H9 (cell line): ENCODE results near the gene MYO3A. TPM values are rescaled to one million over a fixed set of nuclear protein-coding genes. Genes with fewer than 3 reads are reported as not detected.

Source experiments
- DNase-seq: peaks from one replicate; pipeline ENCODE4 v3.0.0-alpha.2; 2017
- H2AFZ ChIP-seq: one replicate; pipeline ENCODE4 v1.6.1; 2013; ENCODE audit warnings: mild to moderate bottlenecking, low read length, control low read depth, moderate library complexity
- H2AK5ac ChIP-seq: 2 replicates; pipeline ENCODE4 v1.6.1; 2013; ENCODE audit warnings: low read length, control low read depth, mixed read lengths; ENCODE audit not compliant: insufficient read length
- H2BK120ac ChIP-seq: one replicate; pipeline ENCODE4 v1.6.1; 2013; ENCODE audit warnings: low read depth, mild to moderate bottlenecking, low read length, control low read depth, inconsistent platforms; ENCODE audit not compliant: poor library complexity, severe bottlenecking
- H2BK12ac ChIP-seq: 2 replicates; pipeline ENCODE4 v1.6.1; 2013; ENCODE audit warnings: low read length, control low read depth, mixed read lengths, low read depth; ENCODE audit not compliant: insufficient read length
- H2BK15ac ChIP-seq: 2 replicates; pipeline ENCODE4 v1.6.1; 2013; ENCODE audit warnings: low read depth, low read length, control low read depth
- H2BK20ac ChIP-seq: one replicate; pipeline ENCODE4 v1.6.1; 2013; ENCODE audit warnings: low read depth, mild to moderate bottlenecking, low read length, control low read depth, inconsistent platforms; ENCODE audit not compliant: poor library complexity, severe bottlenecking
- H2BK5ac ChIP-seq: 2 replicates; pipeline ENCODE4 v1.6.1; 2013; ENCODE audit warnings: low read length, control low read depth, mixed read lengths; ENCODE audit not compliant: insufficient read length
- H3K14ac ChIP-seq: 2 replicates; pipeline ENCODE4 v1.6.1; 2013; ENCODE audit warnings: low read length, control low read depth; ENCODE audit not compliant: insufficient read depth
- H3K18ac ChIP-seq: 2 replicates; pipeline ENCODE4 v1.6.1; 2013; ENCODE audit warnings: low read depth, mild to moderate bottlenecking, mixed read lengths, low read length, control low read depth; ENCODE audit not compliant: insufficient read length
- H3K23ac ChIP-seq: 2 replicates; pipeline ENCODE4 v1.6.1; 2013; ENCODE audit warnings: low read length, control low read depth, mixed read lengths, low read depth; ENCODE audit not compliant: insufficient read length
- H3K23me2 ChIP-seq: 2 replicates; pipeline ENCODE4 v1.6.1; 2013; ENCODE audit warnings: low read depth, mild to moderate bottlenecking, mixed read lengths, low read length, control low read depth; ENCODE audit not compliant: insufficient read length, poor library complexity, severe bottlenecking
- H3K27ac ChIP-seq: 2 replicates; pipeline ENCODE4 v1.5.1; 2013; ENCODE audit warnings: low read length, control low read depth, mixed read lengths, low read depth; ENCODE audit not compliant: insufficient read length
- H3K27me3 ChIP-seq: 2 replicates; pipeline ENCODE4 v1.6.1; 2013; ENCODE audit warnings: low read length, control low read depth, inconsistent platforms; ENCODE audit not compliant: insufficient read depth
- H3K4ac ChIP-seq: 2 replicates; pipeline ENCODE4 v1.6.1; 2013; ENCODE audit warnings: low read depth, mild to moderate bottlenecking, control low read depth, inconsistent platforms, low read length, moderate library complexity
- H3K4me1 ChIP-seq: 2 replicates; pipeline ENCODE4 v1.6.1; 2013; ENCODE audit warnings: low read length, control low read depth, inconsistent platforms; ENCODE audit not compliant: insufficient read depth
- H3K4me2 ChIP-seq: 2 replicates; pipeline ENCODE4 v1.6.1; 2013; ENCODE audit warnings: low read length, control low read depth, mixed read lengths; ENCODE audit not compliant: insufficient read length, insufficient read depth
- H3K56ac ChIP-seq: 2 replicates; pipeline ENCODE4 v1.6.1; 2013; ENCODE audit warnings: low read depth, mild to moderate bottlenecking, mixed read lengths, low read length, control low read depth; ENCODE audit not compliant: insufficient read length
- H3K79me1 ChIP-seq: 2 replicates; pipeline ENCODE4 v1.6.1; 2013; ENCODE audit warnings: low read depth, mild to moderate bottlenecking, moderate library complexity, low read length, control low read depth, inconsistent platforms; ENCODE audit not compliant: insufficient read depth, poor library complexity, severe bottlenecking
- H3K79me2 ChIP-seq: 2 replicates; pipeline ENCODE4 v1.6.1; 2013; ENCODE audit warnings: low read length, control low read depth, inconsistent platforms; ENCODE audit not compliant: insufficient read depth
- H3K9ac ChIP-seq: 2 replicates; pipeline ENCODE4 v1.6.1; 2013; ENCODE audit warnings: low read length, control low read depth, mixed read lengths; ENCODE audit not compliant: insufficient read length; ENCODE audit errors: extremely low read depth
- H3K9me3 ChIP-seq: one replicate; pipeline ENCODE4 v1.6.1; 2013; ENCODE audit warnings: low read depth, low read length, inconsistent platforms; ENCODE audit not compliant: control insufficient read depth
- H3T11ph ChIP-seq: one replicate; pipeline ENCODE4 v1.6.1; 2013; ENCODE audit warnings: mild to moderate bottlenecking, low read length, control low read depth, inconsistent platforms
- H4K20me1 ChIP-seq: one replicate; pipeline ENCODE4 v1.6.1; 2013; ENCODE audit not compliant: control insufficient read depth, insufficient read length, insufficient read depth
- H4K5ac ChIP-seq: 2 replicates; pipeline ENCODE4 v1.6.1; 2013; ENCODE audit warnings: low read depth, mild to moderate bottlenecking, mixed read lengths, low read length, control low read depth; ENCODE audit not compliant: insufficient read length
- H4K8ac ChIP-seq: replicated peaks from 2 replicates; pipeline ENCODE4 v1.6.1; 2013; ENCODE audit warnings: low read length, control low read depth, mixed read lengths, low read depth; ENCODE audit not compliant: insufficient read length
- H4K91ac ChIP-seq: 2 replicates; pipeline ENCODE4 v1.6.1; 2013; ENCODE audit warnings: low read depth, mild to moderate bottlenecking, moderate library complexity, mixed read lengths, low read length, control low read depth; ENCODE audit not compliant: insufficient read length
- H3K27ac Mint-ChIP-seq, 3 experiments: 2 replicates in 2 of 3; 3 replicates in 1 of 3; pipeline ENCODE4 v1.8.0; 2020 to 2021; ENCODE audit warnings: mixed read lengths in 3 of 3, mild to moderate bottlenecking in 1 of 3, moderate library complexity in 1 of 3
- H3K27me3 Mint-ChIP-seq: 2 replicates; pipeline ENCODE4 v1.8.0; 2021; ENCODE audit warnings: low read depth, mild to moderate bottlenecking, moderate library complexity, mixed read lengths
- H3K36me3 Mint-ChIP-seq, 3 experiments: 2 replicates in 2 of 3; 3 replicates in 1 of 3; pipeline ENCODE4 v1.8.0; 2020 to 2021; ENCODE audit warnings: low read depth in 3 of 3, mixed read lengths in 3 of 3; ENCODE audit not compliant: insufficient read depth in 1 of 3
- H3K4me1 Mint-ChIP-seq, 2 experiments: 2 replicates each; pipeline ENCODE4 v1.8.0; 2020; ENCODE audit warnings: mixed read lengths in 2 of 2
- H3K4me3 Mint-ChIP-seq, 2 experiments: 2 replicates in 1 of 2; 3 replicates in 1 of 2; pipeline ENCODE4 v1.8.0; 2020 to 2021; ENCODE audit warnings: mild to moderate bottlenecking in 2 of 2, mixed read lengths in 2 of 2, moderate library complexity in 1 of 2
- H3K9me3 Mint-ChIP-seq, 2 experiments: 2 replicates in 1 of 2; 3 replicates in 1 of 2; pipeline ENCODE4 v1.8.0; 2020; ENCODE audit warnings: mild to moderate bottlenecking in 2 of 2, mixed read lengths in 2 of 2, moderate library complexity in 1 of 2
- WGBS: extraction: QIAGEN DNeasy Blood & Tissue Kit; methylation state at CpG from one replicate; pipeline ENCODE4 v1.1.7; 2013; ENCODE audit warnings: missing lambda C conversion rate, low lambda C conversion rate, mixed read lengths; ENCODE audit not compliant: insufficient read length; ENCODE audit errors: extremely low coverage; 5-methylcytosine and 5-hydroxymethylcytosine counted together
- total RNA-seq: library from RNA; stranded (reverse); gene quantifications from 2 replicates; pipeline ENCODE4 v1.2.1, GENCODE V29; 2021
- TF ChIP-seq, protein P1 (sequence below): fragments of 200-600 bp; sonication (generic); conservative IDR thresholded peaks from 3 replicates; pipeline ENCODE4 v1.8.0; 2021; ENCODE audit warnings: antibody characterized with exemption, mild to moderate bottlenecking

The MYO3A gene
- total RNA-seq, 1 experiment from 2014 or later = 4.3 TPM

DNA sequence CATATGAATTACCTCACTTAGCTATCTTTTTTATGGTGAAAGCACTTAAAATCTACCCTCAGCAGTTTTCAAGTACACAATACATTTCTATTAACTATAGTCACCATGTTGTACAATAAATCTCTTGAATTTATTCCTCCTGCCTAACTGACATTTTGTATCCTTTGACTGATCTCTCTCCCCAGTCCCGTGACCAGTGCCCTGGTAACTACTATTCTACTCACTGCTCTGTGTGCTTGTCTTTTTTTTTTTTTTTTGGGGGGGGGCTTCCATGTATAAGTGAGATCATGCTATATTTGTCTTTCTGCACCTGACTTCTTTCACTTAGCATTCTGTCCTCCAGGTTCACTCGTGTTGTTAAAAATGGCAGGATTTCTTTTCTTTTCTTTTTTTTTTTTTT is 271.2 kb downstream of the MYO3A start:
- Histone ChIP-seq H3K23ac (no peak overlapping the region), H2AK5ac (no peak overlapping the region), H3K18ac (no peak overlapping the region), H3K79me2 (no peaks in the 10 kb centered on the region), H4K5ac (no peak overlapping the region), H3K79me1 (no peaks in the 10 kb centered on the region), H3K27ac (no peak overlapping the region), H2BK20ac (no peak overlapping the region), H4K20me1 (no peaks in the 10 kb centered on the region), H3T11ph (no peak overlapping the region), H3K23me2 (no peaks in the 10 kb centered on the region), H3K4me1 (no peaks in the 10 kb centered on the region), H2BK120ac (no peak overlapping the region), H3K56ac (no peak overlapping the region), H3K4ac (no peak overlapping the region), H3K9me3 (no peaks in the 10 kb centered on the region), H2AFZ (no peak overlapping the region), H4K8ac (no peak overlapping the region), H4K91ac (no peak overlapping the region), H2BK15ac (no peak overlapping the region), H2BK5ac (no peak overlapping the region), H3K4me2 (no peak overlapping the region), H3K14ac (no peak overlapping the region), H2BK12ac (no peak overlapping the region), H3K27me3 (peaks cover 2% of the 10 kb centered on the region; the same call in 1 of the 2 replicates), H3K9ac (no peak overlapping the region)
- Mint-ChIP-seq H3K9me3 (no peaks in the 10 kb centered on the region; a peak in 2 of 5 replicates), H3K4me1 (peaks cover under 1 to 2% of the 10 kb centered on the region in 2 experiments; a peak in 1 of 4 replicates), H3K36me3 (no peaks in the 10 kb centered on the region; a peak in 1 of 7 replicates), H3K27me3 (no peaks in the 10 kb centered on the region), H3K4me3 (no peak overlapping the region), H3K27ac (no peak overlapping the region)
- WGBS = no CpG with 5 or more reads among the region's 2 CpGs
- TF ChIP-seq, protein P1, sequence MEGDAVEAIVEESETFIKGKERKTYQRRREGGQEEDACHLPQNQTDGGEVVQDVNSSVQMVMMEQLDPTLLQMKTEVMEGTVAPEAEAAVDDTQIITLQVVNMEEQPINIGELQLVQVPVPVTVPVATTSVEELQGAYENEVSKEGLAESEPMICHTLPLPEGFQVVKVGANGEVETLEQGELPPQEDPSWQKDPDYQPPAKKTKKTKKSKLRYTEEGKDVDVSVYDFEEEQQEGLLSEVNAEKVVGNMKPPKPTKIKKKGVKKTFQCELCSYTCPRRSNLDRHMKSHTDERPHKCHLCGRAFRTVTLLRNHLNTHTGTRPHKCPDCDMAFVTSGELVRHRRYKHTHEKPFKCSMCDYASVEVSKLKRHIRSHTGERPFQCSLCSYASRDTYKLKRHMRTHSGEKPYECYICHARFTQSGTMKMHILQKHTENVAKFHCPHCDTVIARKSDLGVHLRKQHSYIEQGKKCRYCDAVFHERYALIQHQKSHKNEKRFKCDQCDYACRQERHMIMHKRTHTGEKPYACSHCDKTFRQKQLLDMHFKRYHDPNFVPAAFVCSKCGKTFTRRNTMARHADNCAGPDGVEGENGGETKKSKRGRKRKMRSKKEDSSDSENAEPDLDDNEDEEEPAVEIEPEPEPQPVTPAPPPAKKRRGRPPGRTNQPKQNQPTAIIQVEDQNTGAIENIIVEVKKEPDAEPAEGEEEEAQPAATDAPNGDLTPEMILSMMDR = no peak
- DNase-seq = no peak
